Activated T-helper 1 cell treated with anti-CD3 and anti-CD28 coated beads, Interleukin-12 subunit alpha, Interleukin-12 subunit beta, Interleukin-2, Interleukin-4 antibody, amounts not matched to agents 30 ng/mL and 10 ng/mL and 1 ng/mL, durations not matched to agents 14 hours and 24 hours and 36 hours (primary cell): ENCODE measurements around the gene ZNF236. TPM values are rescaled to one million over a fixed set of nuclear protein-coding genes. Genes with fewer than 3 reads are reported as not detected.
"Not testable (repeated sequence)": the region's sequence is repeated elsewhere in the genome, so short reads cannot be mapped to it uniquely, and the experiment has no call there.

Source experiments
- DNase-seq: peaks from one replicate; pipeline ENCODE4 v3.0.0; 2021; ENCODE audit warnings: low spot score
- H3K27ac Mint-ChIP-seq: one replicate; pipeline ENCODE4 v1.8.0; 2021; ENCODE audit warnings: mild to moderate bottlenecking, mixed read lengths
- H3K27me3 Mint-ChIP-seq: one replicate; pipeline ENCODE4 v1.8.0; 2022; ENCODE audit warnings: mild to moderate bottlenecking, moderate library complexity, mixed read lengths; ENCODE audit not compliant: insufficient read depth
- H3K36me3 Mint-ChIP-seq: one replicate; pipeline ENCODE4 v1.8.0; 2021; ENCODE audit warnings: low read depth, mixed read lengths
- H3K4me1 Mint-ChIP-seq: one replicate; pipeline ENCODE4 v1.8.0; 2021; ENCODE audit warnings: low read depth, mixed read lengths
- H3K4me3 Mint-ChIP-seq: one replicate; pipeline ENCODE4 v1.8.0; 2021; ENCODE audit warnings: mild to moderate bottlenecking, moderate library complexity, mixed read lengths
- H3K9me3 Mint-ChIP-seq: one replicate; pipeline ENCODE4 v1.8.0; 2021; ENCODE audit warnings: mixed read lengths
- intact Hi-C: fragments of 100-400 bp; cut with micrococcal nuclease; formaldehyde crosslinking; loops from one replicate; pipeline ENCODE4 v1.15.1; 2024
- total RNA-seq: library from RNA; stranded (reverse); gene quantifications from 2 replicates; pipeline ENCODE4 v1.2.3, GENCODE V29; 2022

Gene ZNF236
- total RNA-seq, 1 donor from 2014 or later, result 18.0 TPM

DNA sequence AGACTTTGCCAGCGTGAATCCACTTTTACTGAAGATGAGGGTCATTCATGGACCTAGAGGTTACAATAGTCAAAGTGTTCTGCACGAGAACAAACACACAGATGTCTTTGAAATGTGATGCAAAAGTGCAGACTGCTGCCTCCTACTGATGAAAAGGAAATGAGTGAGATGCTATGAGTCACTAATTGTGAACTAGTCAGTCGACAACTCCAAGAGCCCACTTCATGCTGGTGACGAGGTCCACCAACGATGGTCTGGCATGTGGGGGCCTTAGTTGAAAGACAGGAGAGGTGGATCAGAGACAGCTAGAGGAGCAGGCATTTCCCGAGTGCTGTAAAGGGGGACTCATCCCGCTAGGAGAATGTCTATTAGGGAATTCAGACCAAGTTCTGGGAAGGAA is 17.1 kb upstream of the ZNF236 start:
- DNase-seq, result no peak
- Mint-ChIP-seq H3K36me3 (peaks cover 3% of the 10 kb centered on the region), H3K9me3 (no peaks in the 10 kb centered on the region), H3K27ac (no peak overlapping the region), H3K4me3 (no peak overlapping the region), H3K4me1 (peaks cover 8% of the 10 kb centered on the region), H3K27me3 (peaks cover 8% of the 10 kb centered on the region)
- intact Hi-C loops, result no loop called here

- H3K4me3 Mint-ChIP-seq, result no peak overlapping the region
- intact Hi-C loops, result no loop called here
- H3K27ac Mint-ChIP-seq, result no peak overlapping the region
- H3K9me3 Mint-ChIP-seq, result no peaks in the 10 kb centered on the region
- H3K36me3 Mint-ChIP-seq, result peaks cover 3% of the 10 kb centered on the region
- H3K27me3 Mint-ChIP-seq, result peaks cover 5% of the 10 kb centered on the region
- no peak for DNase-seq
- peaks cover 8% of the 10 kb centered on the region for H3K4me1 Mint-ChIP-seq
These were observed 16.1 kb upstream of the ZNF236 start for GRCh38 chr18:76806301-76806700.

DNA sequence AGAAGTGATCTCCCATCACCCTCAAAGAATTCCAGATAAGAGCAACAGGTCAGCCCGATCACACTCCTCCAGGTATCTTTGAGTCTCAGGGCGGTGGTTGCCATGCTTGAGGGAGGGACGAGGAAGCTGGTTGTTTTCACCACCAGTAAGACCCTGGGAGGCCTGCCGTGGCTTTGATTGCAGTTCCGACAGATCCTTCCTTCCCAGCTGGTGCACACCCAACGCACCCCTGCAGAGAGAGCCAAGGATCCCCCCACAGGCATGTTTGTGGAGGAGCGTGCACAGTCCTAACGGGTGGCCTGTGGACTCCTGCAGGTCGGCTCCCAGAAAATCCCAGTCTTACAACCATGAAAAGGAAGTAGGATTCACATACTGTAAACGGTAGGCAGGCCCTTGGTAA is 13.8 kb upstream of the ZNF236 start:
- DNase-seq, result no peak
- Mint-ChIP-seq H3K27me3 (no peaks in the 10 kb centered on the region), H3K9me3 (no peaks in the 10 kb centered on the region), H3K4me3 (no peak overlapping the region), H3K36me3 (peaks cover 3% of the 10 kb centered on the region), H3K27ac (no peak overlapping the region), H3K4me1 (peaks cover 5% of the 10 kb centered on the region)
- intact Hi-C loops, result no loop called here

GRCh38 chr18:76811530-76811929 is 10.8 kb upstream of the ZNF236 start:
- H3K27me3 Mint-ChIP-seq, H3K9me3 Mint-ChIP-seq, H3K27ac Mint-ChIP-seq, H3K36me3 Mint-ChIP-seq, H3K4me1 Mint-ChIP-seq, H3K4me3 Mint-ChIP-seq, DNase-seq, intact Hi-C loops: not testable (repeated sequence)

DNA sequence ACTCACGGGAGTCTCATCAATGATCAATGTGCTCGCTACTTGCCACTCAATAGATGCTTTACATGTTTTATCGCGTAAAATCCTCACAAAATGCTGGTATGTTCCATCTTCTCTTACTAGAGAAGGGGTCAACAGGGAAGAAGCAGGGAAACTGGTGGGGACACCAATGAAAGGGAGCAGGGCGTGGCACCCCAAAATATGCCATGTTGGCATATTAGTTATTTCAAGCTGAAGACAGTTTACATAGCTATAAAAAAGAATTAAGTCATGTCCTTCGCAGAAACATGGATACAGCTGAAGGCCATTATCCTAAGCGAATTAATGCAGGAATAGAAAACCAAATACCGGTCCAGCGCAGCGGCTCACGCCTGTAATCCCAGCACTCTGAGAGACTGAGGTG is 8.1 kb upstream of the ZNF236 start:
- no peaks in the 10 kb centered on the region for H3K9me3 Mint-ChIP-seq
- no peak overlapping the region for H3K27ac Mint-ChIP-seq
- intact Hi-C loops, result no loop called here
- H3K4me3 Mint-ChIP-seq, result no peak overlapping the region
- H3K4me1 Mint-ChIP-seq, result no peaks in the 10 kb centered on the region
- no peaks in the 10 kb centered on the region for H3K27me3 Mint-ChIP-seq
- H3K36me3 Mint-ChIP-seq, result peaks cover 8% of the 10 kb centered on the region
- no peak for DNase-seq

DNA sequence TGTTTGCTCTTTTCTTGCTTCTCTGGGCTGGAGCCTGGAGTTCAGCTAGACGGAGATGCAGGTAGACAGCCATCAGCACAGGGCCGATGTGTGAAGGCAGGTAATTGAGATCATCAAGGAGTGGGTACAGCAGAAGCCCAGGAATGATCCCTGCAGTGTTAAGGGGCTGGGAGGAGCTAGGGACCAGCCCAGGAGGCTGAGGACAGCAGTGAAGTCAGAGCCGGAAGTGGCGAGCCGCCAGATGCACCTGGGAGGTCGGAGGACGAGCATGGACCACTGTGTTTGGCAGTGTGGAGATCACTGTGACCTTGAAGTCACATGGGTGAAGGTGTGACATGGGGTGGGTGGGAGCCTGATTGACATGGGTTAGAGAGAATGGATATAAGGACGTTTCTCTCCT is 6.2 kb upstream of the ZNF236 start:
- intact Hi-C loops, result no loop called here
- DNase-seq, result no peak
- Mint-ChIP-seq H3K4me3 (no peak overlapping the region), H3K36me3 (peaks cover 8% of the 10 kb centered on the region), H3K9me3 (no peaks in the 10 kb centered on the region), H3K4me1 (peaks cover 15% of the 10 kb centered on the region), H3K27me3 (no peaks in the 10 kb centered on the region), H3K27ac (peak overlapping the region; percentile 3)

DNA sequence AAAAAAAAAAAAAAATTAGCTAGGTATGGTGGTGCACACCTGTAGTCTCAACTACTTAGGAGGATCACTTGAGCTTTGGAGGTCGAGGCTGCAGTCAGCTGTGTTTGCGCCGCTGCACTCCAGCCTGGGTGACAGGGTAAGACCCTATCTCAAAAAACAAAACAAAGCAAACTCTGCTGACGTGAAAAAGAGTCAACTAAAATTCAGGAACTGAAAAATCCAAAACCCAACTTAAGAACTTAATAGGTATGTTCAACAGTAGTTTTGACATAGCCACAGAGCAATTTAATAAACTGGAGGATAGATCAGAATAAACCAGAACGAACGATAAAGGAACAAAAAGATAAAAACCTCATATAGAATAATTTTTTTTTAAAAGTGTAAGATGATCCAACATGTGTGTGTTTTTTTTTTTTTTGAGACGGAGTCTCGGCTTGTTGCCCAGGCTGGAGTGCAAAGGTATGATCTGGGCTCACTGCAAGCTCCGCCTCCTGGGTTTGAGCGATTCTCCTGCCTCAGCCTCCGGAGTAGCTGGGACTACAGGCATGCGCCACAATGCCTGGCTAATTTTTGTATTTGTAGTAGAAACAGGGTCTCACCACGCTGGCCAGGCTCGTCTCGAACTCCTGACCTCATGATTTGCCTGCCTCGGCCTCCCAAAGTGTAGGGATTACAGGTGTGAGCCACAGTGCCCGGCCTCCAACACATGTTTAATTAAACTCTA is 4.3 kb upstream of the ZNF236 start:
- Mint-ChIP-seq H3K27ac (no peak overlapping the region), H3K9me3 (no peaks in the 10 kb centered on the region), H3K4me3 (no peak overlapping the region), H3K4me1 (peaks cover 16% of the 10 kb centered on the region), H3K36me3 (peaks cover 8% of the 10 kb centered on the region), H3K27me3 (no peaks in the 10 kb centered on the region)
- DNase-seq, result no peak
- intact Hi-C loops, result no loop called here

DNA sequence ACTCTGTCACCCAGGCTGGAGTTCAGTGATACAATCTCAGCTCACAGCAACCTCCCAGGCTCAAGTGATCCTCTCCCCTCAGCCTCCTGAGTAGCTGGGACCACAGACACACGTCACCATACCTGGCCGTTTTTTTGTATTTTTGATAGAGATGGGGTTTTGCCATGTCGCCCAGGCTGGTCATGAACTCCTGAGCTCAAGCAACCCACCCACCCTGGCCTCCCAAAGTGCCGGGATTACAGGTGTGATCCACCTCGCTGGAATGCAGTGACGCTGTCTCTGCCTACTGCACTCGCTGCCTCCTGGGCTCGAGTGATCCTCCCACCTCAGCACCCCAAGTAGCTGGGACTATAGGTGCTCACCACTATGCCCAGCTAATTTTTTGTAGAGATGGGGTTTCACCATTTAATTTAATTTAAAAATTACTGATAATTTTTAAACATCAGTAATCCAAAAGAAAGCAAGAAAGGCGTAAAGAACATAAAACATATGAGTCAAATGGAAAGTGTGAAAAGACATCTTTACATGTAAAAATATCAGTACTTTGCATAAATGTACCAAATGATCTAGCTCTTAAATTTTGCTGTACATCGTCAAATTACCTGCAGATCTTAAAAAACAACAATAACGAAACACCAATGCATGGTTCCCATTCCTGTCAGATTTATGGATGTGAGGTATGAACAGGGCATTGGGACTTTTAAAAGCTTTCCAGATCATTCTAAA is 2.8 kb upstream of the ZNF236 start:
- Mint-ChIP-seq H3K27me3 (no peaks in the 10 kb centered on the region), H3K4me3 (peak overlapping the region; percentile 52), H3K27ac (peak overlapping the region; percentile 50), H3K9me3 (no peaks in the 10 kb centered on the region), H3K36me3 (peaks cover 8% of the 10 kb centered on the region), H3K4me1 (peaks cover 27% of the 10 kb centered on the region)
- intact Hi-C loops, result loop anchor here (5.0 to 10.0 kb wide), 5 partner anchors 163 to 385 kb away; partner anchors contain the start of gene MBP
- DNase-seq, result no peak

GRCh38 chr18:76821356-76821874 is 942 bp upstream of the ZNF236 start:
- Mint-ChIP-seq H3K27me3 (no peaks in the 10 kb centered on the region), H3K4me1 (peaks cover 36% of the 10 kb centered on the region), H3K27ac (peak overlapping the region; percentile 96), H3K9me3 (no peaks in the 10 kb centered on the region), H3K36me3 (peaks cover 4% of the 10 kb centered on the region), H3K4me3 (peak overlapping the region; percentile 93)
- intact Hi-C loops, result loop anchor here (1.0 to 10.0 kb wide), 7 partner anchors 18 to 383 kb away; partner anchors contain the start of gene MBP
- DNase-seq, result no peak

- H3K9me3 Mint-ChIP-seq, result no peaks in the 10 kb centered on the region
- intact Hi-C loops, result loop anchor here (1.0 to 10.0 kb wide), 9 partner anchors 19 to 383 kb away; partner anchors contain the start of gene MBP
- H3K27ac Mint-ChIP-seq, result peak overlapping the region; percentile 96
- peaks cover 4% of the 10 kb centered on the region for H3K36me3 Mint-ChIP-seq
- DNase-seq, result peak; percentile 60
- no peaks in the 10 kb centered on the region for H3K27me3 Mint-ChIP-seq
- H3K4me1 Mint-ChIP-seq, result peaks cover 36% of the 10 kb centered on the region
- H3K4me3 Mint-ChIP-seq, result peak overlapping the region; percentile 93
These were observed 367 bp upstream of the ZNF236 start for GRCh38 chr18:76821875-76822505.

- Mint-ChIP-seq H3K36me3 (peaks cover 4% of the 10 kb centered on the region), H3K4me3 (peak overlapping the region; percentile 87), H3K9me3 (no peaks in the 10 kb centered on the region), H3K4me1 (peaks cover 42% of the 10 kb centered on the region), H3K27me3 (no peaks in the 10 kb centered on the region), H3K27ac (peak overlapping the region; percentile 71)
- intact Hi-C loops, result loop anchor here (2.0 to 10.0 kb wide), 6 partner anchors 159 to 382 kb away; partner anchors contain the start of gene MBP
- DNase-seq, result no peak
These were observed 793 bp downstream of the ZNF236 start for GRCh38 chr18:76823161-76823538.

DNA sequence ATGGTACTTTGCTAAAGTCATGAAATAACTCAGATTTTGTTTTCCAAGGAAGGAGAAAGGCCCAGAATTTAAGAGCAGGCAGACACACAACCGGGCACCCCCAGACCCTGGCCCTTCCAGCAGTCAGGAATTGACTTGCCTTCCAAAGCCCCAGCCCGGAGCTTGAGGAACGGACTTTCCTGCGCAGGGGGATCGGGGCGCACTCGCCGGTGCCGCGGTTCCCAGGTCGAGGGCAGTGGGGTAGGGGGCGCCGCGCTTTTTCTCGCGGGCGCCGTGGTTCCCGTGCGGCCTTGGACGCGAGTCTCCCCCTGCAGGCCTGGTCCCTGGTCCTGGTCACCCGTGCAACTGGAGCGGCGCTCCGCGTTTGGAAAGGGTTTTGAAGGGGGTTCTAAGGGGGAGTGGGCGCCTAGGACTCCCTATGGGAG is 1.2 kb downstream of the ZNF236 start:
- DNase-seq, result no peak
- Mint-ChIP-seq H3K9me3 (no peaks in the 10 kb centered on the region), H3K36me3 (peaks cover 4% of the 10 kb centered on the region), H3K27me3 (no peaks in the 10 kb centered on the region), H3K4me1 (peaks cover 42% of the 10 kb centered on the region), H3K27ac (peak overlapping the region; percentile 71), H3K4me3 (peak overlapping the region; percentile 87)
- intact Hi-C loops, result loop anchor here (2.0 to 10.0 kb wide), 6 partner anchors 159 to 381 kb away; partner anchors contain the start of gene MBP
